Glutamatergic neuron (in vitro differentiated cells): ENCODE data around the gene GPR132. TPM values are rescaled to one million over a fixed set of nuclear protein-coding genes. Genes with fewer than 3 reads are reported as not detected.
A peak's percentile ranks its signal among the peaks of the same experiment; 100 is the strongest.

Experiments used
- DNase-seq: peaks from one replicate; pipeline ENCODE4 v3.0.0; 2022
- H3K27ac Mint-ChIP-seq: one replicate; pipeline ENCODE4 v1.8.0; 2020; ENCODE audit warnings: mild to moderate bottlenecking, mixed read lengths, inconsistent platforms; ENCODE audit not compliant: unreplicated experiment
- H3K27me3 Mint-ChIP-seq: one replicate; pipeline ENCODE4 v1.8.0; 2020; ENCODE audit warnings: mild to moderate bottlenecking, moderate library complexity, mixed read lengths, inconsistent platforms; ENCODE audit not compliant: unreplicated experiment
- H3K36me3 Mint-ChIP-seq: one replicate; pipeline ENCODE4 v1.8.0; 2020; ENCODE audit warnings: mild to moderate bottlenecking, mixed read lengths, inconsistent platforms; ENCODE audit not compliant: unreplicated experiment
- H3K4me1 Mint-ChIP-seq: one replicate; pipeline ENCODE4 v1.8.0; 2020; ENCODE audit warnings: mild to moderate bottlenecking, low read depth, mixed read lengths, inconsistent platforms; ENCODE audit not compliant: unreplicated experiment
- H3K4me3 Mint-ChIP-seq: one replicate; pipeline ENCODE4 v1.8.0; 2020; ENCODE audit warnings: mild to moderate bottlenecking, mixed read lengths, inconsistent platforms; ENCODE audit not compliant: unreplicated experiment
- H3K9me3 Mint-ChIP-seq: one replicate; pipeline ENCODE4 v1.8.0; 2020; ENCODE audit warnings: mild to moderate bottlenecking, moderate library complexity, mixed read lengths, inconsistent platforms; ENCODE audit not compliant: unreplicated experiment
- total RNA-seq: library from RNA; stranded (reverse); fragmentation: NEBNext Ultra II Directional; extraction: Animal tissue kit (Norgen Biotek cat#: 25700); gene quantifications from one replicate; pipeline ENCODE4 v1.2.1, GENCODE V29; 2021; ENCODE audit not compliant: unreplicated experiment
- TF ChIP-seq, protein P1 (sequence below): fragments of 200-600 bp; sonication (generic); IDR thresholded peaks from one replicate; pipeline ENCODE4 v1.5.0; 2021; ENCODE audit not compliant: partially characterized antibody, unreplicated experiment

The GPR132 gene
- total RNA-seq, 1 donor from 2014 or later: not detected

DNA sequence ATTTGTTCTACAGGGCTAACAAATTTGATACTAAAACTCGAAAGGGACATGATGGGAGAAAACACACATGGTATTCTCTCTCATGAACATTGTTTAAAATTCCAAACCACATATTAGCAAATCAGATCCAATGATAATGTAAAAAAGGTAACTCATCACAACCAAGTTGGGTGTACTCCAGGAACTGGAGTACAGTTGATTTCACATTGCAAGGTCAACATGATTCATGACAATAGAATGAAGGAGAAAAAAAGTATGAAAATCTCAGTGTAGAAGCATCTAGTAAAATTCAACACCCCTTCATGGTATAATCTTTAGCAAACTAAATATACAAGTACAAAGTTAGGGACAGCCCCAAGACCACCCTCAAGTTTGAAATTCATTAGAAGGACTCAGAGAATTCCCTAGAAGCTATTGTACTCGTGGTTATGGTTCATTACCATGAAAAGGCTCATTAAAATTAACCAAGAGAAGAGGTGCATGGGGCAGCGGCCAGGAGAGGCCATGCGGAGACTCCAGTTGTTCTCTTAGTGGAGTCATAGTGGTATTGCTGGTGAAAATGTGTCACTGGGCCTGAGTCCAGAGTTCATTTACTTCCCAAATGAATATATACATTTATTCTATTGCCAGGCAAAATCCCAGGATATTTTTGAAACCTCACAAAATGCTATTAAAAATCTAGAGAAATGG lies 41.3 kb downstream of the GPR132 start:
- H3K4me3 Mint-ChIP-seq: no peak overlapping the region

DNA sequence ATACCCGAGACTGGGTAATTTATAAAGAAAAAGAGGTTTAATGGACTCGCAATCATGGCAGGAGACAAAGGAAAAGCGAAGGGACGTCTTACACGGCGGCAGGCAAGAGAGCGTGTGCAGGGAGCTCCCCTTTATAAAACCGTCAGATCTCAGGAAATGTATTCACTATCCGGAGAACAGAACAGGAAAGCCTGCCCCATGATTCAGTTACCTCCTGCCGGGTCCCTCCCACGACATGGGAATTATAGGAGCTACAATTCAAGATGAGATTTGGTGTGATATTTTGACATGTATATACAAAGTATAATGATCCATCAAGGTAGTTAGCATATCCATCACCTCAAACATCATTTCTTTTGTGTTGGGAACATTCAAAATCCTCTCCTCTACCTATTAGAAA lies 42.1 kb downstream of the GPR132 start:
- Mint-ChIP-seq H3K27ac (no peak overlapping the region), H3K4me3 (peak overlapping the region; percentile 59), H3K9me3 (peaks cover 4% of the 10 kb centered on the region), H3K27me3 (peaks cover 12% of the 10 kb centered on the region), H3K4me1 (peaks cover 11% of the 10 kb centered on the region), H3K36me3 (no peaks in the 10 kb centered on the region)
- TF ChIP-seq, protein P1, sequence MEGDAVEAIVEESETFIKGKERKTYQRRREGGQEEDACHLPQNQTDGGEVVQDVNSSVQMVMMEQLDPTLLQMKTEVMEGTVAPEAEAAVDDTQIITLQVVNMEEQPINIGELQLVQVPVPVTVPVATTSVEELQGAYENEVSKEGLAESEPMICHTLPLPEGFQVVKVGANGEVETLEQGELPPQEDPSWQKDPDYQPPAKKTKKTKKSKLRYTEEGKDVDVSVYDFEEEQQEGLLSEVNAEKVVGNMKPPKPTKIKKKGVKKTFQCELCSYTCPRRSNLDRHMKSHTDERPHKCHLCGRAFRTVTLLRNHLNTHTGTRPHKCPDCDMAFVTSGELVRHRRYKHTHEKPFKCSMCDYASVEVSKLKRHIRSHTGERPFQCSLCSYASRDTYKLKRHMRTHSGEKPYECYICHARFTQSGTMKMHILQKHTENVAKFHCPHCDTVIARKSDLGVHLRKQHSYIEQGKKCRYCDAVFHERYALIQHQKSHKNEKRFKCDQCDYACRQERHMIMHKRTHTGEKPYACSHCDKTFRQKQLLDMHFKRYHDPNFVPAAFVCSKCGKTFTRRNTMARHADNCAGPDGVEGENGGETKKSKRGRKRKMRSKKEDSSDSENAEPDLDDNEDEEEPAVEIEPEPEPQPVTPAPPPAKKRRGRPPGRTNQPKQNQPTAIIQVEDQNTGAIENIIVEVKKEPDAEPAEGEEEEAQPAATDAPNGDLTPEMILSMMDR: no peak
- DNase-seq: no peak

More for the DNA sequence above, 41.3 kb downstream of the GPR132 start:
- no peak overlapping the region for H3K27ac Mint-ChIP-seq
- H3K9me3 Mint-ChIP-seq: peaks cover 4% of the 10 kb centered on the region
- TF ChIP-seq, protein P1: no peak
- H3K4me1 Mint-ChIP-seq: peaks cover 8% of the 10 kb centered on the region
- DNase-seq: no peak
- no peaks in the 10 kb centered on the region for H3K36me3 Mint-ChIP-seq
- H3K27me3 Mint-ChIP-seq: peaks cover 12% of the 10 kb centered on the region

DNA sequence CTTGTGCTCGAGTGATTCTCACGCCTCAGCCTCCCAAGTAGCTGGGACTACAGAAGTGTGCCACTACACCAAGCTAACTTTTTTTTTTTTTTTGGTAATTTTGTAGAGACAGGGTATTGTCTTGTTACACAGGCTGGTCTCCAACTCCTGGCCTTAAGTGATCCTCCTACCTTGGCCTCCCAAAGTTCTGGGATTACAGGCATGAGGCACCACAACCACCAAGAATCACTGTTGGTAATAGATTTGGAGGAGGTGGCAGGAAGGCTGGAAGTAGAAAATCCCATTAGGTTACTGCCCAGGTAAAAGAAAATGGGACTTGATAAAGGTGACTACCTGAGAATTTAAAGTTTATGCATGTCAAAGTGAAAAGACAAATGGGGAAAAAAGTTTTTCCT lies 43.0 kb downstream of the GPR132 start:
- H3K27ac Mint-ChIP-seq: no peak overlapping the region
- TF ChIP-seq, protein P1: no peak
- DNase-seq: no peak
- H3K36me3 Mint-ChIP-seq: no peaks in the 10 kb centered on the region
- peaks cover 15% of the 10 kb centered on the region for H3K4me1 Mint-ChIP-seq
- H3K4me3 Mint-ChIP-seq: peak overlapping the region; percentile 99
- peaks cover 4% of the 10 kb centered on the region for H3K9me3 Mint-ChIP-seq
- peaks cover 12% of the 10 kb centered on the region for H3K27me3 Mint-ChIP-seq

DNA sequence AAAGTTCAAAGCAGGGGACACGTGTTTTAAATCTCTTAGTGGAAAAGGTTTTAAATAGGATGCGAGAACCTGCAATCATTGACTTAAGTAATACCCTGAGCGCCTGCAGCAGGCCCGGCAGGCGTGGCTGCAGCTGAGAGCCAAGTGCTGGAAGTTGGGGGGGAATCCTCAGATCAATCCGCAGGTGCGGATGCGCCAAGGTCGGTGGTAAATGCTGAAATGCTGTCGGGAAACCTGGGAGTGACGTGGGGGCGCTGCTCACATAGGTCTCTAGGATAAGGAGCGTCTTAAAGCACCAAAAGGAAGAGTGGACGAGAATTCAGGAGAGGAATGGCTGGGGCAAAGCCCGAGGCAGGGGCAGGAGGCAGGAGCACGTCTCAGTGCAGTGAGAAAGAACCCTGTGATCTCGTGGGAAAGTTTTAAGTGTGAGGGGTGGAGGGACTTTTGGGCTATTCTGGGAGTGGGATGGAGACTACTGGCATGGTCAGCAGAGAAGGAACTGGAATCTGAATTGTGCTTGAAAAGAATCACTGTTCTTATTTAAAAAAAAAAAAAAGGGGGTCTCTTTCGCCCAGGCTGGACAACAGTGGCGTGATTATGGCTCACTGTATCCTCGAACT lies 43.5 kb downstream of the GPR132 start:
- Mint-ChIP-seq H3K27ac (peak overlapping the region; percentile 93), H3K27me3 (peaks cover 12% of the 10 kb centered on the region), H3K4me3 (peak overlapping the region; percentile 99), H3K4me1 (peaks cover 17% of the 10 kb centered on the region), H3K9me3 (peaks cover 4% of the 10 kb centered on the region), H3K36me3 (no peaks in the 10 kb centered on the region)
- DNase-seq: no peak
- TF ChIP-seq, protein P1: no peak

DNA sequence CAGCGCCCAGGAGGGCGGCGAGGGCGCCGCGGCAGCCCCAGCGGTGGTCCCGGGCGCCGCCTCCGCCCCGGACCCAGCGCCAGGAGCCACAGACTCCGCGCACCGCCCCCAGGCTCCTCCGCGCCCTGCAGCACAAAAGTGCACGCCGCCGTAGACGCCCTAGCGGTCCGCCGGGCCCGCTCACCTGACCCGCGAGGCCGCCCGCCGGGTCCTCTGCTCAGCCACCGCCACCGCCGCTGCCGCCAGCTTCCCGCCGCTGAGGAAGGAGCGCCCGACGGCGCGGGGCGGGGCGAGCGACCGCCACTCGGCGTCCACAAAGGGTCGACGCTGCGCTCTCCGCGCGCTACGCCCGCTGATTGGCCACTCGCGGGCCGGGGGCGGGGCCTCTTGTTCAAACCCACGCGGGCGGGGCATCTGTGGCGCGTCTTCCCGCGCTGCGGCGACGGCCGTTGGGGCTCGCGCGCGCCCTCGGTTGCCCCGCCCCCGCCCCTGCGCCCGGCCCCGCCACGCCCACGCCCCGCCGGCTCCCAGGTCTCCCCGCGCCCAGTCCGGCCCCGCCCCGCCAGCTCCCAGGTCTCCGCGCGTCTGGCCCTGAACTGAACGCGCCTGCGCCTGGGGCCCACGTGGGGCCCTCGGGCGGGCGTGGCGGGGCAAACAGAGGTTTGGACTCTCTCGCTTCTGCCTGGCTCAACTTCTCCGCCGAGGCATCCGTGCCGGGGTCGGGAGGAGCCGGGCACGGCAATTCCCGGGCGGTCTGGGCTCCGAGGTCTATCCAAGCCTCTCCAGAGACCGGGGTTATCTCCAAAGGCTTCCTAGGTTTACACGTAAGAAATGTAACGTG lies 44.2 kb downstream of the GPR132 start, which contains the start of gene CDCA4:
Gene CDCA4, minus strand, starts transcription at position 269 of the 841 bp plus-strand sequence. CDS start 9,154 bp downstream, outside the sequence.
- Mint-ChIP-seq H3K4me3 (peak within 1 kb of the TSS; percentile 99), H3K4me1 (peaks cover 25% of the 10 kb centered on the region), H3K27ac (peak within 1 kb of the TSS; percentile 93), H3K9me3 (peaks cover 7% of the 10 kb centered on the region), H3K27me3 (peaks cover 12% of the 10 kb centered on the region), H3K36me3 (no peaks in the 10 kb centered on the region)
- peak; percentile 98 for DNase-seq
- TF ChIP-seq, protein P1: no peak
